NCI-H1048 (cell line): Measurements from ENCODE around the gene RAMACL.
"Not testable (repeated sequence)": the region's sequence is repeated elsewhere in the genome, so short reads cannot be mapped to it uniquely, and the experiment has no call there.

ENCODE experiments used
- DNase-seq: peaks from one replicate; lab custom pipeline; 2025; lab: John Stamatoyannopoulos, UW

RAMACL gene

DNA sequence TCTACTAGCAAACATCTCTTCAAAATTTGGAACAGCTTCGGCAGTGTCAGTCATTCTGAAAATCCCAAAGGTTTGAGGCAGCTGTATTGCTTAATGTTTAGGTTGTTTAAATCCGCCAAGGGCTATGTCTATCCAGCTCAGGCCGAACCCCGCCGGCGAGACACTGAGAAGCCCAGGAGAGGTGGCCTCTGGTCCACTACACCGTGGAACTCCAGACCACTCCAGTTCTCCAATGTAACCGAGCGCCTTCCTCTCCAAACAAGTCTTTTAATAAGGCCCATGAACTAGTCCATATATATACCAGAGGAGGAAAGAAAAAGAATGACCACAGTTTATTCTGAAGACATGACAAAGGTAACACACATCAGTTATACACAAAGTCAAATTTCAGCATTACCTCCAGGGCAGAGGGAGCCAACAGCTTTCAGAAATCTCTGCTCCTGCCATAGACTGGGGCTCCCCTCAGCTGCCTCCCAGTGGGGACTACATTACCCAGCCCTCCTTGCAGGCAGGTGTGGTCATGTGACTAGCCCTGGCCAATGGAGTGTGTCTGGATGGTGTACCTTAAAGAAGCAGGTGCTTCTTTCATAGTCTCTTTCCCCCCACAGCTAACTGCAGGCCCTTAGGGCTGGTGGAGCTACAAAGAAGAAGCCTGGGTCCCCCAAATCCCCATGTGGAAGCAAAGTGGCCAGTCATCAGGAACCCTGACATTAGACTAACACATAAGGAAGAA is at the start of gene RAMACL:
RAMACL (minus strand) TSS at position 255 of the 733 bp plus-strand sequence; CDS start at position 54, 201 bp downstream.
- no peak for DNase-seq

DNA sequence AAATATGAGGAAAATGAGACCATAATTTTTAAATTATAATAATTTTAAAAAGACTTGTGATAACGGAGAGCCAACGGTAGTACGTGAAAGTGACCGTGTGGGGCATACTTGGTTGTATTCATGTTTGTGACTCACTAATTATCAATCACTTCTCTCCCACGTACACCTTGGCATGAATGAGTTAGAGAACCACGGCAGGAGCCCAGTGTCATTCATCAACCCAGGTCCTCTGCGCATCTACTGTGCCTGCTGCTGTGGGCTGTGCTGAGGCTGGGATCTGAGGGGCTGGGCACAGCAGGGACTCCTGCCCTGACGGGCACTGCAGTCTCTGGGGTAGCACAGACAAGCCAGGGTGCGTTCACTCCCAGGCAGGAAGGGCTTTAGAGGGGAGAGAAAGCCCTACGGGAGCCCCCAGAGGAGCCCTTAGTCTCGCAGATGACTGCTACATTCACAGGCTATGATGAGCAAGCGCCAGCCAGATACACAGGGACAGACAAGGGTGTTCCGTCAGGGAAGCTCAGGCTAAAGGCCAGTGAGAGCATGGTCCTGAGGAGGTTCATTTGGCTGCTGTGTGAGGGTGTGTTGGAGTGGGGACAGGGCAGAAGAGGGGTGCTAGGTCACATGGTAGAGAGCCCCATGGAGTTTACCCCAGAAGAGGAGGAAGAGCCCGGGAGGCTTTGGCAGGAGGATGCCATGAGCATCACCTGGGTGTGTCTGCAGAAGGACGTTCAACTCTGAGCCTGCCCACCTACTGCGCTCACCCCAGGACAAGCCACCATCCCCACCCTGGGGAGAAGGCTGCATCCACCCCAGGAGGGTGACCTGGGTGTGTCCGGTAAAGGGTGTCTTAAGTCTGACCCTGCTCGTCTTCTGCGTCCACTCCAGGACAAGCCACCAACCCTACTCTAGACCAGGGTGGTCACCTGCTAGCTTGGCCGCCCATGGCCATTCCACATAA is 48.8 kb upstream of the RAMACL start:
- no peak for DNase-seq

DNA sequence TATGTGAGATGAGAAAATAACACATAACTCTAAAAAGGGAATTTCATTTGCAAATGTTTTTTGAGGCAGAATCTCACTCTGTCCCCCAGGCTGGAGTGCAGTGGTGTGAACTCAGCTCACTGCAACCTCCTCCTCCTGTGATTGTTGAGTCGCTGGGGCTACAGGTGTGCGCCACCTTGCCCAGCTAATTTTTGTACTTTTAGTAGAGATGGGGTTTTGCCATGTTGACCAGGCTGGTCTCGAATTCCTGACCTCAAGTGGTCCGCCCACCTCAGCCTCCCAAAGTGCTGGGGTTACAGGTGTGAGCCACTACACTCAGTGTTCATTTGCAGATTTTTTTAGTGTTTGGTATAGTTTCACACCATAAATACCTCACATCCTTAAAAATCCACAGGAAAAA is 48.1 kb upstream of the RAMACL start:
- DNase-seq, result not testable (repeated sequence)

DNA sequence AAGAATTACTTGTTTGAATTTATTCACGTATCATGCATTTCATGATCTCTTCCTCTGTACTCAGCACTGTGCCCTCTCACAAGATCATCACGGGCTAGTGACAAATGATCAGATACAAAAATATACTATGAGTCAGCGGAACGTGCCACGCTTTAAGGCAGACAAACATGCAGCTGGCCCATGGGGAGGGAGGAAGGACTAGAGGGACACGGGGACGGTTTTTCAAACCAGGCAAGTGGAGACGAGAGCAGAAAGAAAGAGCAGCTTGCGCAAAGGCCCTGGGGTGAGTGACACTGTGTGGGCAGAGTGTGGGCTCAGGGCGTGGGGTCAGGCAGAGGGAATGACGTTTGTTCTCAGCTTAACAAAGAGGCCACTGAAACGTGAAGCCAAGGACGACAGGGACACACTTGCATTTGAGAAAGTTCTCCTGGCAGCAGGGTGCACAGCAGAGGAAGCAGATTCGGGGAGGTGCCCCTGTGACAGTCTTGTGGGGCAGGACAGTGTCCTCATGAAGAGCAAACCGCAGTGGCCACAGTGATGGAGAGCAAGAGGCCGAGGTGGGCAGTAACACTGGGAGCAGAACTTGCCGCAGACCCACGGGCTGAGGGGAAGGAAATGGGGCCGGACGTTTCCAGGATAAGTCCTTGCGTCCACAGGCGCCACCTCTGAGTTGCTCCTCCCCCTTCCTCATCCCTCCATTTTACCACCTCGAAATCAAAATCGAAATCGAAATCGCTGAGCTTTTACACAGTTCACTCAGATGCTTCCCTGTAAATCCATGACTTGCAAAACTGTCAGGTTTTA is 47.5 kb upstream of the RAMACL start:
- DNase-seq, result no peak

DNA sequence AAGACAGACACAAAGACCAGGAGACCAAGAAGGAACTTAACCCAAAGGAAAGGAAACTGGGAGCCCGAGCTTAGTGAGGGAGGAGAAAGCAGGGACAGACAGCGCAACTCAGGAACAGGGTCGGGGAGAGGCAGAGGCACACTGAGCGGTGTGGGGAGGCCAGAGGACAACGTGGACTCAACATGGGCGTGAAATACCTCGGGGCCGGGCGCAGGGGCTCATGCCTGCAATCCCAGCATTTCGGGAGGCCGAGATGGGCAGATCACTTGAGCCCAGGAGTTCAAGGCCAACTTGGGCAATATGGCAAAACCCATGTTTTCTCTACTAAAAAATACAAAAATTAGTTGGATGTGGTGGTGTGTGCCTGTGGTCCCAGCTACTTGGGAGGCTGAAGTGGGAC is 46.3 kb upstream of the RAMACL start:
- no peak for DNase-seq

DNA sequence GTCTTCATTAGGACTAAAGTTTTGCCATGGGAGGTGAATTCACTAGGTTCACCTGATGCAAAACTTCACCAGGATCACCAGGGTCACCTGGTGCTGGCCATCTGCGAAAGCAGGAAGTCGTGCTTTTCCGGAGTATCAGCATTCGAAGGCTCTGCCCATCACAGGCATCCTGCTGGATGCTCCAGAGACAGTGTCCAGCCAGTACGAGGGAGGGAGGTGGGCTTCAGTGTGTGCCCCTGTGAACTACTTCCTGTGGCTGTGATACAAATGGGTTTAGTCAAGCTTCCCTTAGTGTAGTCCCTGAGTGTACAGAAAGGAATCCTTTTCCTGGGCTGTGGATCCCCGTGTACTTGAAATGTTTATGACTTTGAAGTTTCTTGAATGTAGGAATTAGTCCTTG is 44.0 kb upstream of the RAMACL start:
- DNase-seq, result no peak

DNA sequence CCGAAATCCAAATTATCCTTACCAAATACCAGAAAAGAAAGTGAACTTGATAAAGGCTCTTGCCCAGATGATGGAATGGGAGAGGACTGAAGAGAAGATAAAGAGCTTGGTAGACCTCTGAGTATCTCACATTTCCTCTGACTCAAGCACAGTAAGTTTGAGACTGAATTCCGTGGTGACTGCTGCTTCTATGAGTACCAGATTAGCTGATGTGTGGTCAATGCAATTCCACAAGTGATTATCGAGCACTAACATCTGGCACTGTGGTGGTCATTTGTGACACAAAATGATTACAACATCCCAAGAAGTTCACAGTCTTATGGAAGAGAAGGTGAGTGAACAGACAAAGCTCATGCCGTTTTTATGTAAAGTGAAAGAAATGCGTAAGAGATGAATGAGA is 43.1 kb upstream of the RAMACL start:
- DNase-seq, result no peak

DNA sequence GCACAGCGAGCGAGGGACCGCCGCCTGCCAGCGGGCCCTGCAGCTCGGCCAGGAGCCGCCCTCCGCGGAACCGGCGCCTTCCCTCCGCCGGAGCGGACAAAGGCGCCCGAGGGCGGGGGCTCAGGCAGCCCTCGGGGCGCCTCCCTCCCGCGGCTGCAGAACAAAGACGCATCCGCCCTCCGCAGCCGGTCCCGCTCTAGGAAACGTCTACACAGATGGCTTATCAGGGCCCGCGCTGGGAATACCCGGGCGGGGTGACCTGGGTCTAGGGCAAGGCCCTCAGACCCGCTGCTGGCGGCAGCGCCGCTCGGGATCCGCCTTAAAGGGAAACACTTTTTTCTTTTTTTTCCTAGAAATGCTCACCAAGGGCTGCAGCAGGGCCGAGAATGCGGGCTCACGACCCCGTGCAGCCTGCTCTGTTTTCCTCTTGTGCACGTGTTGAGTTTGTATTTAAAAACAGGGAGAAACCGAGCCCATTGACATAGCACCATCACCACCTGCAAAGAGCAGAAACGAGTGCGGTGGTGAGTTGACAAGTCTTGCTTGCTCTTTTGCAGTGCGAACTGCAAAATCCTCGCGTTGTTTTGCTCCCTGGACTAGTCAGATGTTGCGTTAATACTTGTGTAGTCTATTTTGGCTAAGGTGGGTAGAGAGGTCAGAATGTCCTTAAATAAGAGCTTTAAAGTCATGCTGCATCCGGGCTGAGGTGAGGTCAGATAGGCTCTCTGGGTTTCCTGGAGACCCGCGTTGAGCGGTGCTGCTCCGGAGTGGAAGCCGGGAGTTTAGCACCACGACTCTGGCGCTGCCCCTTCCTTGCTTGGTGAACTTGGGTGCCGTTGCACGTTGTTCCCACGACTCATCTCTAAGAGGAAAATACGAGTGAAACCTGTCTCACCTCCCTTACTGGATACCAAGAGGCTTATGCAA is 41.7 kb upstream of the RAMACL start:
- no peak for DNase-seq

DNA sequence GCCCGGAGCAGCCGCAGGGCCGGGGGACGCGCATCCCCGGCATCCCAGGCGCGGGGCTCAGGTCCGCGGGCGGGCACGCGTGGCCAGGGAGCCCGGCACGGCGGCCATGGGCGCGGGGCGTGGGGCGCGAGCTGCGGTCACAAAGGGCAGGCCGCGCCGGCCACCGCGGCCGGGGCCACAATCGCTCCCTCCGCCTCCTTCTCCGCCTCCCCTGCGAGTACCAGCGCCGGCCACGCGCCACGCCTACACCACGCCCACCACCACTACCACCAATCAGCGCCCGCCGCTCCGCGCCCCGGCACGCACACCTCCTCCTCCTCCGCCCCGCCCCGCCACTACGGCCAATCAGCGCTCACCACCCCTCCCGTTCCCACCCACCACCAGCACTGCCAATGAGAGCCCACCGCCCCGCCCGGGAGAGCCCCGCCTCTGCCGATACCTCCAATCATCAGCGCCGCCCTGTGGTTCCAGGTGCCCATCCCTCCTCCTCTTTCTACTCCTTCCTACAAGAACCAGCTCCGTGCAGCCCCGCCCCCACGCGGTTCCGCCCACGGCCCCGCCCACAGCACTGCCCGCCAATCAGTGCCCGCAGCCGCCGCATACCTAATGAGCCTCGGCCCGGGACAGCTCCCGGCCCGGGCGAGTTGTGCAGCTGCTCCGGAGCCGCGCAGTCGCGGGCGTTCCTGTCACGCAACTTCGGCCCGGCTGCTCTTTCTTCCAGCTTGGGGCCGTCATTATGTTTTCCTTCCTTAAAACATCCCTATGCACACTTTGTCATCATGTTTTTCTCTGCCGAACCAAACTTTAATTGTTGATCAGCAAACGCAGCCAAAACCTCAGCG is 40.8 kb upstream of the RAMACL start, which contains the start of gene RPS6KA2:
RPS6KA2 (minus strand) TSS at position 219 of the 842 bp plus-strand sequence. CDS start 232 bp downstream, outside the sequence.
- DNase-seq, result peak; percentile 97

DNA sequence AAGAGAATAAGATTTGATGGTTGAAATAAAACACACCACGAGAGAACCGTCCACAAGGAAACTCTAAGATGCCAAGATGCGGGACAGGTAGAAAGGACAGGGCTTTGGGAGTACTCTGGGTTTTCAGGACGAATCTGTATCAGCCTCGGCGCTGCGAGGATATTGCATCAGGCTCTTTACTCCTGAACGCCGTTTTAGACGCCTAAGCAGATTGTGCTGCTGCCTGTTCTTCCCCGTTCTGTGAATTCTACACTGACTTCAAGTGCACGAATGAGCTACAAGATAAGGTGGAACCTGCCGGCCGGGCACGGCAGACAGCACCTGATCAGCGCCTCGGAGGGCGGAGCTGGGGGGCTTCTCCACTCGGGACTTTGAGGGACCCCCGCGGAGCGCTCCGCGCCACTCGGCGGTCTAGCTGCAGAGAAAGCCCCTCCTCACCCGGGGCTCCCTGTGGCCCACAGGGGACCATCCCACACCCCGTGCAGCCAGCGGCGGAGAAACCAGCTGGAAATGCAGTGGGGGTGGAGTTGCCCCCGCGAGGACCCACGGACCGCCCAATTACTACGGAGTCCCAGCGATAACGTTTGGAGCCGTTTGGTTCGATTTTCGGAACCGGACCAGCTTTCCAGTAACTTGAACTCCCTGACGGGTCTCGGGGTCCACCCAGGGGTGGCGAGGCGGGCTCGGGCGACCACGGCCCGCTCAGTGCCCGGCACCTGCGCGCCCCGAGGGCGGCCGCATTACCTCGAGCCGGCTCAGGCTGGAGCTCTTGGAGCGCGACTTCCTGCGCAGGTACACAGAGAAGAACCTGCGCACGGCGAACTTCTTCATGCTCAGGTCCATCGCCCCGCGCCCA is 39.9 kb upstream of the RAMACL start:
- DNase-seq, result no peak

DNA sequence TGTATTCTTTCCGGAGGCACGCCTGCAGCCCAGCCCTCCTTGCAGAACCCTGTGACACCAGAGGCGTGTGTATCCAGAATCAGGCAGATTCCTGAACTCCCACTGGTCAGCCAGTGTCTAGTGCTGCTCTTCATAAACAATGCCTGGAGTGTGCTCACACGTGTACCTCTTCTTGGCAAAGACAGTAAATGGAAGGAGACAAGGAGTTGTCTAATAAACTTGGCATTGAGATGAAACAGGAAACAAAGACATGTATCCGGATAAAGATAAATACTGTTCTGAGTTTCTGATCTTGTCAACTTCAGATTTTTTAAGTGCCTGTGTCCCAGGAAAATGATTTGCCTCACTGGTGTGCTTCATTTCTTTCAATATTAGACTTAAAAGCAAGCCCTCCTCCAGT is 38.9 kb upstream of the RAMACL start:
- no peak for DNase-seq

DNA sequence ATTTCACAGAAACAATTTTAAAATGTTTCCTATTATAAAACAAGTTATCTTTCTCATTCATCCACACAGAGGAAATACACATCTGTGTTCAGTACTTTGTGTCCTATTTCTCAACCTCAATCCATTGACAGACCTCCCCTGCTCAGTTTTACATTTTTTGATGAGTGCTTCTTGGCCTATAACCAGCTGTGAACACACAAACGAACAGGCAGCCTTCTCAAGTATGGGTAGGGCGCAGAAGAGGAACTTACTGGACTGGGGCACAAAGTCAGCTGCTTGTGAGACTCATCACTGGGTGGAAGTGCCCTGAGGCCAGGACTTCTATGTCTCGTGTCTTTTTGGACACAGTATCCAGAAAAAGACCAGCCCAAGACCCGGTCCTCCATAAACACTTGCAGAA is 37.8 kb upstream of the RAMACL start:
- DNase-seq, result no peak

DNA sequence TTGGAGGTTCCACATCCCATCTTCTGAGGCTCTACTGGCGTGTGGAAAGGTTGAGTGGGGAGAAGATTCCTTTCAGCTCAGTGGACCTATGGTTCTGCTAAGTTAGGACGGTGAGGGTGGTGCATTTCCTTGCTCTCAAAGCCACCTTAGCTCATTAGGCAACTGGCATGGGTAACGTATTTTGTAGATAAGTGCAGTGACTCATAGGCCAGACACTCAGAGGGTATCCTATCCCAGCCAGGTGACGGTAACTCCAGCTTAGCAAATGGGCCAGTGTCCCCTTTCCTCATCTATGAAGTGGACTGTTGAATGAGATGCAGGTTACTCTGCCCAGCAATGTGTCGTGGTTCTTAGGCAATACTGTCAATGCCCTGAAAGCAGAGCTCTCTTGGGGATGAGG is 36.8 kb upstream of the RAMACL start:
- DNase-seq, result no peak

DNA sequence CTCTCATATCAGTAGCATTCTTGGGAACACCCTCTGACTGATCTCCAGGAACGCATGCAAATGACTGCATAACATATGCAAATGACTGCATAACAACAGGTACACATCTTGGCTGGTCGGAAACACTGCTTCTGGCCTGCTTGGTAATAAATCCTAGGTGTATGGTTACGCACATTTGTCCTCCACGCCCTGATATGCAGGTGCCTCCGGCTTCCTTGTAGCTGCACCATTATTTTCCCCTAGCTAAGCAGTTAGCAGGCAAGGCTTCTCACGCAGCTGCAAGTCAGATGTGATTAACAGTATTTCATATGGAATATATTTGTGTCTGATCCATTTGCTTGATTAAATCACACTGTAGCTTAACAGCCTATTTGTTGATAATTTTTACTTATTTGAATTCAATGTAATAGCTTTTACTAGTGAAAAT is 34.6 kb upstream of the RAMACL start:
- peak; percentile 79 for DNase-seq

DNA sequence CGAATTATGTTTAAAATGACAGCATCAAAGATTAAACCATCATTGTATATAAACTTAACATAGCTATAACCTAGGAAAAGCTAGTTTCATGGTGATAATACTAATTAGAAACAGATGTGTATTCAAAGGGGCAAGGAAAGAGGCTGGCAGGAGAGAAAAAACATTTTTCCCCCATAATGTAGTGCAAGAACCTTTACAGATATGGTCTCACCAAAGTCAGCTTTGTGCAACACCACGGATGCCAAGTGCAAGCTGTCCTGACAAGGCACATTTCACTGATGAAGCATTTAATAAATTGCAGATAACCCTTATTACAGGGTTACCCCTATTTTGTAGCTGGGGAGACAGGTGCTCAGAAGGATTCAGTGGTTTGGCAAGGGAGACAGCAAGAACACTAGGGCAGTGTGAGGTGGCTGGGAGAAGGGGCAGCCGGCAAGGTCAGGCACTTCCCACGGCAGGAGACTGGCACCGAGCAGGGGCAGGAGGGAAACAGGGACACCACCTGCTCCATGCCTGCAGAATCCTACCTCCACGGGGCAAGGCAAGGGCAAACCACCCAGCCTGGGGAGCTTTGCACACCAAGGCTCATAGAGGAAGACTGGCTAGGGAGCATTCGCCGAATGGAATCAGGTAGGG is 34.1 kb upstream of the RAMACL start:
- no peak for DNase-seq

DNA sequence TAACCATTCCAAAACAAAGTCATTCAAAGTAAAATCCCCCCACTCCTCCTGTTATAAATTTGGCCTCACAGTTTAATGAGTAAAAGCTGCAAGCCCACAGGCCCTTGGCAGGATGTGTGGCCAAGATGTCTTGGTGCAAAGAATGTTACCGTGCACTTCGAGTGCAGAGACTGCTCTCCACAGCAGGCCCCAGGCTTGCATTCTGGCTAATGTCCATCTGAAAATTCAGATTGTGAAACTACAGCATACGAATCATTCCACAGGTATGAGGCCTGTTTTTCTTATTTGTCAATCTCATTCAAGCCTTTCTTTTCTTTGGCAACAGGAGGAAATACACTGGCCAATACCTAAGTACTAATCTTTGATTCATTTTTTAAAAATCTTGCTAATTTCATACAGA is 33.4 kb upstream of the RAMACL start:
- no peak for DNase-seq

DNA sequence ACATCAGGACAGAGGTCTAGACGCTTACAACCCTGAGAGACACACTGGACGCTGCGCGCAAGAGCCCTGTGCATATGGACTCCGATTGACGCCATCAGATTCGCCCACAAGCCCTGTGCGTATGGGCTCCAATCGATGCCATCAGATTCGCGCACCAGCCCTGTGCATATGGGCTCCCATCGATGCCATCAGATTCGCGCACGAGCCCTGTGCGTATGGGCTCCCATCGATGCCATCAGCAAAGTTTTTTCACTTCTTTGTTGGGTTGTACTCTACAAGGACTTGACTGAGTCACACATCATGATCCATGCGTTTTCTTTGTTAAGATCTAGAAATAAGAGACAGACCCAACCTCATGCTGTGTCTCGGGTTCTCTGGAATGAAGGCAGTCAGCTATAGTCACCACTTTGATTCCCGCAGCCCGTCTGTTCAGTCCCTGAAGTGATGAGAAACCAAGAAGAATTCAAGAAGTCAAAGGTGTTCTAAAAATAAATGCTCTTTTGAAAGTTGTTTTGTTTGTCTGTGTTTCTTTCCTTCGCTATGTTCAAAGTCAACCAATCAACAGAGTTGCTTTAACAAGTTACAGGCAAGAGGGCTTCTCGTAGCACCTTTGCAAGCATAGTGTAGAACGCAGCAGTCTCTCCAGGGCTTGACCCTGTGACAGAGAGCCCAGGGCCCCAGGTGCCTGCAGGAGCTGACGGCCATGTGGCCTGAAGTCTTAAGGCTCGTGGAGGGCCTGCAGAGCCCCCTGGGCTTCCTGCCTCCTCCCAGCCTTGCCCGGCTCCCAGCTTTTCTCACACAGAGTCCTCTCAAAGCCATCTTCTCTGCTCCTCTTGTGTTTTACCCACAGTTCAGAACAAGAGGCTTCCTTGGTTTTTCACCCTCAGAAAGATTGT is 32.6 kb upstream of the RAMACL start:
- DNase-seq, result no peak

DNA sequence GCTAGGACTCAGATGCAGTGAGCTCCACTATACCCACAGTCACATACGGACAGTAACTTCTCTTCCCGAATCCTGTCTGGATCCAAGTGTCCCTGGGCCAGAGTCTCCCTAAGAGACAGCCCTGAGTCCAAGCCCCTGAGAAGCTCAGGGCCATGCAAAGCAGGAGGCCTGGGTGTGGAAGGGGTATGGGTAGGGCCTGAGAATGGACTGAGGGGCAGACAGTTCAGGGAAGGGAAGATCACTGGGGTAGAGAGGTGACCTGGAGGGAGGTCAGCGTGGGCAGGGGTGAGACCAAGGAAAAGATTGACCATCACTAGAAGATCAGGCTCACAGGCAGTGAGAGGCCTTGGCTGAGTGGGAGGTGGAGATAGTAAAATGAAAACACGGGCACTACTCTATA is 31.8 kb upstream of the RAMACL start:
- DNase-seq, result no peak
